Endothelial cell of umbilical vein (primary cell): ENCODE data around the gene ASB6. TPM values are rescaled to one million over a fixed set of nuclear protein-coding genes. Genes with fewer than 3 reads are reported as not detected.

Source experiments
- BruUV-seq: library from RNA; stranded (reverse); fragments of 400-500 nt; replicated peaks from 2 replicates; lab custom pipeline; 2021; lab: Mats Ljungman, UMichigan
- CTCF ChIA-PET: fragments of 300-600, 350-600 bp; sonication (Branson Sonifier 250); formaldehyde crosslinking; loops from one replicate; lab custom pipeline; 2021; ENCODE audit warnings: antibody characterized with exemption, inconsistent platforms; lab: Charles Lee
- POLR2A ChIA-PET: fragments of 300-600, 350-600 bp; sonication (Branson Sonifier 250); formaldehyde crosslinking; loops from one replicate; lab custom pipeline; 2021; ENCODE audit warnings: antibody characterized with exemption, inconsistent platforms; lab: Charles Lee
- DNase-seq: peaks from one replicate; pipeline ENCODE4 v3.0.0-alpha.2; 2011; ENCODE audit warnings: low read depth, low spot score
- FAIRE-seq: peaks from 2 replicates; lab custom pipeline; 2011; peaks lifted over from hg19 to GRCh38; lab: Jason Lieb, UNC
- H2AFZ ChIP-seq: 2 replicates; pipeline ENCODE4 v1.6.0; 2012; ENCODE audit warnings: low read depth, low read length, control low read depth, inconsistent platforms
- H3K27ac ChIP-seq: 2 replicates; pipeline ENCODE4 v1.5.1; 2011; ENCODE audit warnings: low read depth, mild to moderate bottlenecking, control low read depth, low read length, moderate library complexity; ENCODE audit not compliant: insufficient read depth
- H3K27me3 ChIP-seq, 2 experiments: 2 replicates each; pipeline versions ENCODE4 v1.6.0 to v1.6.1; 2011; ENCODE audit warnings: low read length in 2 of 2, mixed read lengths in 1 of 2; ENCODE audit not compliant: control insufficient read depth in 2 of 2, insufficient read depth in 2 of 2
- H3K36me3 ChIP-seq, 2 experiments: 2 replicates in 1 of 2; 3 replicates in 1 of 2; pipeline ENCODE4 v1.5.1; 2011; ENCODE audit warnings: low read length in 2 of 2, mild to moderate bottlenecking in 1 of 2, moderate library complexity in 1 of 2; ENCODE audit not compliant: control insufficient read depth in 2 of 2, insufficient read depth in 2 of 2; ENCODE audit errors: extremely low read depth in 1 of 2
- H3K4me1 ChIP-seq: 3 replicates; pipeline ENCODE4 v1.5.1; 2011; ENCODE audit warnings: mild to moderate bottlenecking, low read length; ENCODE audit not compliant: control insufficient read depth, insufficient read depth; ENCODE audit errors: extremely low read depth
- H3K4me2 ChIP-seq: 2 replicates; pipeline ENCODE4 v1.6.1; 2011; ENCODE audit warnings: low read length, control low read depth, mixed read lengths; ENCODE audit not compliant: insufficient read depth
- H3K4me3 ChIP-seq, 3 experiments: fragments of 200-600 bp in 1 of 3; sonication (generic), shearing (Covaris generic) in 1 of 3; replicated peaks in 1 of 3; 2 replicates each; pipeline ENCODE4 v1.5.1; 2011 to 2016; ENCODE audit warnings: control low read depth in 3 of 3, low read length in 3 of 3, mild to moderate bottlenecking in 2 of 3, inconsistent platforms in 1 of 3, low read depth in 1 of 3, moderate library complexity in 1 of 3; ENCODE audit not compliant: insufficient read depth in 1 of 3
- H3K79me2 ChIP-seq: 2 replicates; pipeline ENCODE4 v1.6.0; 2012; ENCODE audit warnings: low read length, inconsistent platforms; ENCODE audit not compliant: control insufficient read depth, insufficient read depth
- H3K9ac ChIP-seq: replicated peaks from 2 replicates; pipeline ENCODE3; 2011; ENCODE audit warnings: low read length, control low read depth; ENCODE audit not compliant: insufficient read depth; ENCODE audit errors: extremely low read depth
- H3K9me1 ChIP-seq: replicated peaks from 3 replicates; pipeline ENCODE4 v1.6.0; 2011; ENCODE audit warnings: mild to moderate bottlenecking, low read length; ENCODE audit not compliant: control insufficient read depth, insufficient read depth; ENCODE audit errors: extremely low read depth
- H3K9me3 ChIP-seq: replicated peaks from 2 replicates; pipeline ENCODE4 v1.5.1; 2012; ENCODE audit warnings: low read length, inconsistent platforms; ENCODE audit not compliant: control insufficient read depth, insufficient read depth
- H4K20me1 ChIP-seq: replicated peaks from 2 replicates; pipeline ENCODE3; 2011; ENCODE audit warnings: mild to moderate bottlenecking, low read length; ENCODE audit not compliant: control insufficient read depth, insufficient read depth; ENCODE audit errors: extremely low read depth
- EZH2 ChIP-seq: IDR thresholded peaks from 2 replicates; pipeline ENCODE4 v1.6.1; 2012; ENCODE audit warnings: borderline replicate concordance, low read depth, mild to moderate bottlenecking, moderate library complexity, low read length, inconsistent platforms; ENCODE audit not compliant: severe bottlenecking
- FOS ChIP-seq: IDR thresholded peaks from 2 replicates; pipeline ENCODE4 v1.6.1; 2011; ENCODE audit warnings: mild to moderate bottlenecking, low read length, moderate library complexity, borderline replicate concordance; ENCODE audit not compliant: insufficient read depth
- GATA2 ChIP-seq: IDR thresholded peaks from 2 replicates; pipeline ENCODE4 v1.7.0; 2011; ENCODE audit warnings: low read depth, mild to moderate bottlenecking, moderate library complexity, mixed read lengths, low read length; ENCODE audit not compliant: insufficient read length, insufficient read depth
- JUN ChIP-seq: IDR thresholded peaks from 2 replicates; pipeline ENCODE4 v1.6.1; 2011; ENCODE audit warnings: borderline replicate concordance, low read depth; ENCODE audit not compliant: insufficient read length, insufficient read depth
- MYC ChIP-seq: IDR thresholded peaks from one replicate; pipeline ENCODE4 v1.6.1; 2011; ENCODE audit warnings: mild to moderate bottlenecking, low read depth, low read length
- POLR2A ChIP-seq: IDR thresholded peaks from 2 replicates; pipeline ENCODE4 v1.6.1; 2012; ENCODE audit warnings: low read depth, mild to moderate bottlenecking, control low read depth, low read length
- POLR2AphosphoS5 ChIP-seq: IDR thresholded peaks from 2 replicates; pipeline ENCODE4 v1.6.1; 2012; ENCODE audit warnings: low read depth, mild to moderate bottlenecking, control low read depth, low read length, moderate library complexity; ENCODE audit not compliant: insufficient read depth
- dilution Hi-C: fragments of 300-500 bp; cut with MboI; formaldehyde crosslinking; loops from one replicate; pipeline ENCODE4 v1.15.0; 2019; ENCODE audit warnings: low sequenced_read_pairs; ENCODE audit not compliant: extremely low pct_ligation_motif_present
- intact Hi-C: fragments of 100-400 bp; cut with micrococcal nuclease; formaldehyde crosslinking; loops from one replicate; pipeline ENCODE4 v1.10.0; 2022
- polyA plus RNA-seq, 4 experiments: library from polyadenylated mRNA; depleted of rRNA in 3 of 4; stranded (reverse) in 3 of 4; unstranded in 1 of 4; fragments of >200 nt; gene quantifications; 2 replicates each; pipeline versions ENCODE4 v1.2.1 to v1.2.3, GENCODE V29; 2011 to 2012; ENCODE audit warnings: missing spikeins in 1 of 4
- total RNA-seq: library from RNA; stranded (reverse); gene quantifications from 2 replicates; pipeline ENCODE4 v1.2.3, GENCODE V29; 2021
- TF ChIP-seq, protein P1 (sequence below): IDR thresholded peaks from 2 replicates; pipeline ENCODE4 v1.6.1; 2011; ENCODE audit not compliant: insufficient read depth, insufficient read length
- TF ChIP-seq, protein P2 (sequence below), 2 donors: IDR thresholded peaks; 1 replicate in 1 of 2; 2 replicates in 1 of 2; pipeline ENCODE4 v1.5.1; 2011; ENCODE audit warnings: low read length in 2 of 2, mild to moderate bottlenecking in 2 of 2, moderate library complexity in 2 of 2, control low read depth in 1 of 2, inconsistent platforms in 1 of 2, low read depth in 1 of 2; ENCODE audit not compliant: insufficient read depth in 1 of 2; ENCODE audit errors: extremely low read depth in 1 of 2

Gene ASB6
- total and polyA plus RNA-seq, 2 donors (not counting 3 experiments of a cell fraction or from before 2014, with no cell fraction given) = 20.3 to 23.8 TPM

- Histone ChIP-seq H3K79me2 (no peaks in the 10 kb centered on the region), H3K9ac (no peak overlapping the region), H3K4me1 (no peaks in the 10 kb centered on the region), H3K27me3 (peaks cover 0 to 3% of the 10 kb centered on the region in 2 experiments), H3K9me1 (no peaks in the 10 kb centered on the region), H3K4me3 (no peak overlapping the region), H2AFZ (no peak overlapping the region), H3K9me3 (no peaks in the 10 kb centered on the region), H4K20me1 (no peaks in the 10 kb centered on the region), H3K36me3 (no peaks in the 10 kb centered on the region), H3K27ac (no peak overlapping the region), H3K4me2 (no peak overlapping the region)
- dilution Hi-C loops (no loop called here), intact Hi-C loops (no loop called here)
- ChIA-PET POLR2A (no interaction called here), CTCF (interaction anchor here (2.1 kb wide), 1 partner anchor 451 kb away, joined by 4 read pairs; no protein-coding TSS in a partner anchor)
- DNase-seq (no peak), FAIRE-seq (no peak)
- TF ChIP-seq EZH2 (no peak), FOS (no peak), GATA2 (no peak), POLR2A (no peak), POLR2AphosphoS5 (no peak), MYC (no peak), JUN (no peak)
- TF ChIP-seq, protein P1, sequence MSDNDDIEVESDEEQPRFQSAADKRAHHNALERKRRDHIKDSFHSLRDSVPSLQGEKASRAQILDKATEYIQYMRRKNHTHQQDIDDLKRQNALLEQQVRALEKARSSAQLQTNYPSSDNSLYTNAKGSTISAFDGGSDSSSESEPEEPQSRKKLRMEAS = no peak
- TF ChIP-seq, protein P2, sequence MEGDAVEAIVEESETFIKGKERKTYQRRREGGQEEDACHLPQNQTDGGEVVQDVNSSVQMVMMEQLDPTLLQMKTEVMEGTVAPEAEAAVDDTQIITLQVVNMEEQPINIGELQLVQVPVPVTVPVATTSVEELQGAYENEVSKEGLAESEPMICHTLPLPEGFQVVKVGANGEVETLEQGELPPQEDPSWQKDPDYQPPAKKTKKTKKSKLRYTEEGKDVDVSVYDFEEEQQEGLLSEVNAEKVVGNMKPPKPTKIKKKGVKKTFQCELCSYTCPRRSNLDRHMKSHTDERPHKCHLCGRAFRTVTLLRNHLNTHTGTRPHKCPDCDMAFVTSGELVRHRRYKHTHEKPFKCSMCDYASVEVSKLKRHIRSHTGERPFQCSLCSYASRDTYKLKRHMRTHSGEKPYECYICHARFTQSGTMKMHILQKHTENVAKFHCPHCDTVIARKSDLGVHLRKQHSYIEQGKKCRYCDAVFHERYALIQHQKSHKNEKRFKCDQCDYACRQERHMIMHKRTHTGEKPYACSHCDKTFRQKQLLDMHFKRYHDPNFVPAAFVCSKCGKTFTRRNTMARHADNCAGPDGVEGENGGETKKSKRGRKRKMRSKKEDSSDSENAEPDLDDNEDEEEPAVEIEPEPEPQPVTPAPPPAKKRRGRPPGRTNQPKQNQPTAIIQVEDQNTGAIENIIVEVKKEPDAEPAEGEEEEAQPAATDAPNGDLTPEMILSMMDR (IDR thresholded peaks at IDR 0.05; ENCODE audit: extremely low read depth in 1 of 2, insufficient read depth in 1 of 2, low read depth in 1 of 2, low read length in 2 of 2) = no peak
- no TSS peak for BruUV-seq
These were observed 51.5 kb downstream of the ASB6 start for GRCh38 chr9:129590466-129590865.
